Ascending aorta (tissue), 2 donors: ENCODE results near the gene VDAC1. TPM values are rescaled to one million over a fixed set of nuclear protein-coding genes. Genes with fewer than 3 reads are reported as not detected.

Experiments used
- DNase-seq, 2 donors: peaks; one replicate each; pipeline ENCODE4 v3.0.0-alpha.2; 2019; ENCODE audit warnings: low spot score in 2 of 2
- H3K27ac ChIP-seq, 2 donors: fragments of 200-600 bp; sonication (generic); one replicate each; pipeline ENCODE4 v1.5.1; 2016 to 2017; ENCODE audit warnings: mild to moderate bottlenecking in 1 of 2
- H3K27me3 ChIP-seq: fragments of 200-600 bp; sonication (generic); one replicate; pipeline ENCODE4 v1.5.1; 2017
- H3K36me3 ChIP-seq, 2 donors: fragments of 200-600 bp; sonication (generic); one replicate each; pipeline ENCODE4 v1.5.1; 2016
- H3K4me1 ChIP-seq, 2 donors: fragments of 200-600 bp; sonication (generic); one replicate each; pipeline ENCODE4 v1.5.1; 2016 to 2017; ENCODE audit warnings: mild to moderate bottlenecking in 1 of 2
- H3K4me3 ChIP-seq, 2 donors: fragments of 200-600 bp; sonication (generic); one replicate each; pipeline ENCODE4 v1.5.1; 2016 to 2017; ENCODE audit warnings: mild to moderate bottlenecking in 1 of 2
- H3K9me3 ChIP-seq, 2 donors: fragments of 200-600 bp; sonication (generic); one replicate each; pipeline ENCODE4 v1.5.1; 2016
- CTCF ChIP-seq, 3 experiments: fragments of 200-600 bp in 2 of 3; fragments of 450-650 bp in 1 of 3; sonication (generic) in 2 of 3; IDR thresholded peaks; one replicate each; pipeline ENCODE4 v1.5.1; 2016 to 2019; ENCODE audit warnings: antibody characterized with exemption in 3 of 3, mild to moderate bottlenecking in 1 of 3, moderate library complexity in 1 of 3
- intact Hi-C: fragments of 100-400 bp; cut with DNase I; formaldehyde crosslinking; loops from one replicate; pipeline ENCODE4 v1.15.1; 2023
- total RNA-seq: library from RNA; depleted of rRNA; stranded (reverse); fragments of >200 nt; gene quantifications from one replicate; pipeline ENCODE4 v1.1.0, GENCODE V29; 2016

VDAC1 gene
- total RNA-seq, 1 donor from 2014 or later = 50.2 TPM

GRCh38 chr5:133995883-133996563 lies 8.8 kb downstream of the VDAC1 start:
- intact Hi-C loops = no loop called here
- DNase-seq = no peak
- peaks cover 0 to 46% of the 10 kb centered on the region in 2 donors for H3K4me1 ChIP-seq
- no peaks in the 10 kb centered on the region for H3K27me3 ChIP-seq
- no peaks in the 10 kb centered on the region for H3K9me3 ChIP-seq
- peaks cover under 1 to 7% of the 10 kb centered on the region in 2 donors for H3K36me3 ChIP-seq
- H3K4me3 ChIP-seq = no peak overlapping the region
- no peak overlapping the region for H3K27ac ChIP-seq
- no peak for TF ChIP-seq CTCF (IDR thresholded peaks at IDR 0.05)

- Histone ChIP-seq H3K4me3 (no peak overlapping the region), H3K4me1 (peaks cover 0 to 43% of the 10 kb centered on the region in 2 donors), H3K27me3 (no peaks in the 10 kb centered on the region), H3K9me3 (no peaks in the 10 kb centered on the region), H3K27ac (no peak overlapping the region), H3K36me3 (peaks cover 7 to 14% of the 10 kb centered on the region in 2 donors)
- intact Hi-C loops = no loop called here
- DNase-seq = no peak
- no peak for TF ChIP-seq CTCF (IDR thresholded peaks at IDR 0.05)
Measured at GRCh38 chr5:133995341-133995740, 9.4 kb downstream of the VDAC1 start.

GRCh38 chr5:133994990-133995333 lies 9.8 kb downstream of the VDAC1 start:
- no peak for DNase-seq
- intact Hi-C loops = no loop called here
- Histone ChIP-seq H3K36me3 (peaks cover 11 to 18% of the 10 kb centered on the region in 2 donors), H3K4me1 (peaks cover 0 to 39% of the 10 kb centered on the region in 2 donors), H3K4me3 (no peak overlapping the region), H3K27me3 (no peaks in the 10 kb centered on the region), H3K9me3 (no peaks in the 10 kb centered on the region), H3K27ac (no peak overlapping the region)
- no peak for TF ChIP-seq CTCF (IDR thresholded peaks at IDR 0.05)

DNA sequence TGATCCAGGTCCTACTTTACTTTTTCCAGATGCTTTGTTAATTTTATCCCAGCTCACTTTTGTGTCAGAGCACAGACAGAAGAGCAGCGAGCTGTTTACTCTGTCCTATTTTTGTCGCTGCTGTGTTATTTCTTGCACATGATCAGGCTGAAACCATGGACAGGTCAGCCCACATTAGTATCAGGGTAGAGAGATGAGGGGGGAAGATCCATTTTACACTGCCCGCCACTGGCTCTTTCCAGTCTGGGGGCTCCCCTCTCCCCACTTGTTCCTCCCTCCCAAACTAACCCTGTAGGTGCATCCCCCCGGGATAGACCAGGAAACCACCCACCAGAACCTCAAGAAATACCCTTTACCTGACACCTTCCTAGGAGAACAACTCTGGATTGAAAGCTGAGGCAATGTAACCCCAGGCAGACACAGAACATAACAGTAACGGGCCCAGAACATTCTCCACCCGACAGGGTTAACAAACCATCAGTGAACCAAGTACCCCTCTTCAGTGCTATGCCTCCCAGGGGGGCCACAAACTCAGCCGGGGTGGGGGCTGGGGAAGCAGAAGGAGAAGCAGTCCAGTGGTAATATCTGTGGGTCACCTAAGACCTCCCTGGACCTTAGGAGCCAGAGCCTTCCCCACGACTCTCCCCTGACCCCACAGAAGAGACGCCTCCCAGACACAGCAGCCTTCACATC lies 10.3 kb downstream of the VDAC1 start:
- H3K36me3 ChIP-seq = peaks cover 16 to 23% of the 10 kb centered on the region in 2 donors
- TF ChIP-seq CTCF (IDR thresholded peaks at IDR 0.05) = no peak
- DNase-seq = no peak
- peaks cover 0 to 36% of the 10 kb centered on the region in 2 donors for H3K4me1 ChIP-seq
- H3K4me3 ChIP-seq = no peak overlapping the region
- H3K9me3 ChIP-seq = no peaks in the 10 kb centered on the region
- intact Hi-C loops = no loop called here
- H3K27me3 ChIP-seq = no peaks in the 10 kb centered on the region
- H3K27ac ChIP-seq = no peak overlapping the region

GRCh38 chr5:133993185-133993936 lies 11.4 kb downstream of the VDAC1 start:
- intact Hi-C loops = no loop called here
- Histone ChIP-seq H3K27ac (no peak overlapping the region), H3K36me3 (peaks cover 27 to 34% of the 10 kb centered on the region in 2 donors), H3K27me3 (no peaks in the 10 kb centered on the region), H3K9me3 (no peaks in the 10 kb centered on the region), H3K4me3 (no peak overlapping the region), H3K4me1 (peaks cover 0 to 31% of the 10 kb centered on the region in 2 donors)
- TF ChIP-seq CTCF (IDR thresholded peaks at IDR 0.05) = no peak
- no peak for DNase-seq
